ENCODE measurements around the gene CDX1. TPM values are rescaled to one million over a fixed set of nuclear protein-coding genes. Genes with fewer than 3 reads are reported as not detected.

The CDX1 gene
- total RNA-seq, 1 donor from 2014 or later, result not detected

DNA sequence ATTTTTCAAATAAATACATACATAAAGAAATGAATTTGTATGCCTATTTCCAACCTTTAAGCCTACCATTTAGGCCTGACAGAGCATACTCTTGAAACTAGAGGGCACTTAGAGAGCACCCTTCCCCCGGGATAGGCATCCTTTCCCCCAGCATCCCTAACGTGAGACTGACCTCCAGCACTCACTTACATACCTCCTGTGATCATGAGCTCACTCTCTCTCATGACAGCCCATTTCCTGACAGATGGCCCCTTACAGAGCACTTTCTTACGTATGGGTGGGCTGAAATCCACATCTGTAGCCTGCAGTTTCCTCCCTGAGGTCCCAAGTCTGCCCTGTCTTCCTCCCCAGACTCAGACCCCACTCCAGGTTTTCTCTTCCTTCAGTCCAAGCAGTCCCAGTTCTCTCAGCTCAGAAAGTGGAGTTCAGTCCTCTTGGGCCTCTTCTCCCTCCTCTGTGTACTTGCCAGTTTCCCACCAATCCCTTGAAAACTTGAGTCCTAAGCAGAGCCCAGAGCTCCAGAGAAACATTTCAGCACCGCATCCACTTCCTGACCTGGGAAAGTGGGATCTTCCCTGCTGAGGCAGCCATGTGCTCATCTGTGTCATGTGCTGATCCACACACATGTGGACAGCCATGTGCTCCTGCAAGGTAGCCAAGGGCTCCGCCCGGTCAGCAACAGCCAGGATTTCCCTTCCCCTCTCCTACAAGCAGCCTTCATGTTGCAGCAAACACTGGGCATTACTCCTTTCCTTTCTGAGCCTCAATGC is 2.2 kb upstream of the CDX1 start:
- TF ChIP-seq, protein P1, sequence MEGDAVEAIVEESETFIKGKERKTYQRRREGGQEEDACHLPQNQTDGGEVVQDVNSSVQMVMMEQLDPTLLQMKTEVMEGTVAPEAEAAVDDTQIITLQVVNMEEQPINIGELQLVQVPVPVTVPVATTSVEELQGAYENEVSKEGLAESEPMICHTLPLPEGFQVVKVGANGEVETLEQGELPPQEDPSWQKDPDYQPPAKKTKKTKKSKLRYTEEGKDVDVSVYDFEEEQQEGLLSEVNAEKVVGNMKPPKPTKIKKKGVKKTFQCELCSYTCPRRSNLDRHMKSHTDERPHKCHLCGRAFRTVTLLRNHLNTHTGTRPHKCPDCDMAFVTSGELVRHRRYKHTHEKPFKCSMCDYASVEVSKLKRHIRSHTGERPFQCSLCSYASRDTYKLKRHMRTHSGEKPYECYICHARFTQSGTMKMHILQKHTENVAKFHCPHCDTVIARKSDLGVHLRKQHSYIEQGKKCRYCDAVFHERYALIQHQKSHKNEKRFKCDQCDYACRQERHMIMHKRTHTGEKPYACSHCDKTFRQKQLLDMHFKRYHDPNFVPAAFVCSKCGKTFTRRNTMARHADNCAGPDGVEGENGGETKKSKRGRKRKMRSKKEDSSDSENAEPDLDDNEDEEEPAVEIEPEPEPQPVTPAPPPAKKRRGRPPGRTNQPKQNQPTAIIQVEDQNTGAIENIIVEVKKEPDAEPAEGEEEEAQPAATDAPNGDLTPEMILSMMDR (IDR thresholded peaks at IDR 0.05; ENCODE audit: insufficient read depth, low read length, severe bottlenecking), result no peak
- peak; percentile 43 for FAIRE-seq

DNA sequence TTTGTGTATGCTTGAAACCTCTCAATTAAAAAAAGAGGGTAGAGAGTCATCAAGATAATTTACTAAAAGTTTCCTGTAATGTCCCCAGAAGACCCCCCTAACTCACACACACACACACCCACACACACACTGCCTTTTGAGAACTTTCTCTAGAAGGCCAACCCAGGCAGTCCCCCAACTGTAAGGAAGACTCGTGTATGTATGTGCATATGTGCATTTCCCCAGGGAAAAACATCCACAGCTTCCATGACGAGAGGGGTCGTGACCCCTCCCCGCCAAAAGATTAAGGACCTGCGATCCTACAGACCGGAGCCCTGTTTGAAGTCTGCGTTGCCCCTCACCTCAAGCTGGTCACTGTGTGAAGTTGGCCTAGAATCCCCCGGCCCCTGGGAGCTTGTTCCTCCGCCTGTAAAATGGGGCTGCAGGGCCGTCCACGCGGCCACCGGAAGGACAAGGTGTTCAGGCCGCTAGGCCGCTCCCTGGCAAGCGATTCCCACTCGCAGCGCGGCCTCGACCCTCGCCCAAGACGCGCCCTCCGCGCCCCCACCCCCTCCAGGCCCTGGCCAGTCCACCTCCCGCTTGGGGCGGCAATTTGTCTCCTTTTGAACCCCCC is 435 bp upstream of the CDX1 start:
- FAIRE-seq (no peak), DNase-seq (ENCODE audit: low read depth) (no peak)
- no peak overlapping the region for H3K4me3 ChIP-seq (ENCODE audit: low read depth, low read length)
- no peaks in the 10 kb centered on the region for H3K36me3 ChIP-seq (ENCODE audit: control insufficient read depth, insufficient read depth, low read length)
- peaks cover 23% of the 10 kb centered on the region for H3K27me3 ChIP-seq (ENCODE audit: control insufficient read depth, insufficient read depth, low read length)
- TF ChIP-seq, protein P1 (IDR thresholded peaks at IDR 0.05; ENCODE audit: insufficient read depth, low read length, severe bottlenecking), result no peak

More for the DNA sequence above, 2.2 kb upstream of the CDX1 start:
- no peak overlapping the region for H3K4me3 ChIP-seq (ENCODE audit: low read depth, low read length)
- DNase-seq (ENCODE audit: low read depth), result no peak
- no peaks in the 10 kb centered on the region for H3K36me3 ChIP-seq (ENCODE audit: control insufficient read depth, insufficient read depth, low read length)
- peaks cover 18% of the 10 kb centered on the region for H3K27me3 ChIP-seq (ENCODE audit: control insufficient read depth, insufficient read depth, low read length)

DNA sequence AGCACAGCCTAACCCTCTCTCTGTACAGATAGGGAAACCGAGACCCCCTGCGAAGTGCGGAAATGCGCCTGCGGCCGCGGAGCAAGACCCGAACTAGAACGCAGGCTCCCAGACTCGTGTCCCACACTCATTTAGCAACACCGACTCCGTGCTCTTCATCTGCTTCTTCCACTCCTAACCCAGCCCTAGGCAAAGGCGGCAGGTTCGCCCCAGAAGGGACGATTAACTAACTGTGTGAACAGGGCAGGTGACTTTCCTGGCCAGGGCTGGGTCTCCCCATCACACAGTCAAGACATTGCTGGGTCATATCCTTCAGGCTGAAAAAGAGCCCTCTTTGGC is 903 bp downstream of the CDX1 start:
- TF ChIP-seq, protein P1 (IDR thresholded peaks at IDR 0.05; ENCODE audit: insufficient read depth, low read length, severe bottlenecking), result no peak
- DNase-seq (ENCODE audit: low read depth) (no peak), FAIRE-seq (no peak)
- Histone ChIP-seq H3K27me3 (ENCODE audit: control insufficient read depth, insufficient read depth, low read length) (peaks cover 23% of the 10 kb centered on the region), H3K36me3 (ENCODE audit: control insufficient read depth, insufficient read depth, low read length) (no peaks in the 10 kb centered on the region), H3K4me3 (ENCODE audit: low read depth, low read length) (no peak overlapping the region)

- no peak for FAIRE-seq
- DNase-seq (ENCODE audit: low read depth), result no peak
- no peaks in the 10 kb centered on the region for H3K36me3 ChIP-seq (ENCODE audit: control insufficient read depth, insufficient read depth, low read length)
- no peak overlapping the region for H3K4me3 ChIP-seq (ENCODE audit: low read depth, low read length)
- TF ChIP-seq, protein P1 (IDR thresholded peaks at IDR 0.05; ENCODE audit: insufficient read depth, low read length, severe bottlenecking), result peak; percentile 11
- H3K27me3 ChIP-seq (ENCODE audit: control insufficient read depth, insufficient read depth, low read length), result peaks cover 23% of the 10 kb centered on the region
Observed at GRCh38 chr5:150167908-150168307, 1.3 kb downstream of the CDX1 start.

DNA sequence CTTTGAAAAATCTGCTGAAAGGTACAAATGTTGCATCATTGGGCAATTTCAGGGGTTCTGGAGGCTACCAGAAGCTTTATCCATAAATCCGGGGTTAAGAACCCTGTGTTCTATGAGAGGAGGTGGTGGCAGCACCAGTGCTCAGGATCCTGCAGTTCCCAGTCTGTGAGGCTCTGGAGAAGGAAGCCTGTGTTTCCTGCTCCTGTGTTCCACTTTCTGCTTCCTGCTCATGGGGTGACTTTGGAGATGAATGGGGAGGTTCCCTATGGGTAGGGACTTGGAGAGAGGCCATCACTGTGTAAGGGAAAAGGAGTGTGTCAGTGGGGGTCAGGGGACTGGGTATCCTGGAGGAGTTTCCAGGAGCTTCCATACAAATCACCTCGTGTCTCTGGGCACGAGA is 2.3 kb downstream of the CDX1 start:
- FAIRE-seq (peak; percentile 28), DNase-seq (ENCODE audit: low read depth) (no peak)
- TF ChIP-seq, protein P1 (IDR thresholded peaks at IDR 0.05; ENCODE audit: insufficient read depth, low read length, severe bottlenecking), result no peak
- Histone ChIP-seq H3K4me3 (ENCODE audit: low read depth, low read length) (no peak overlapping the region), H3K27me3 (ENCODE audit: control insufficient read depth, insufficient read depth, low read length) (peaks cover 23% of the 10 kb centered on the region), H3K36me3 (ENCODE audit: control insufficient read depth, insufficient read depth, low read length) (no peaks in the 10 kb centered on the region)

All from bronchial epithelial cell (primary cell).